ENCODE measurements around the gene COMMD4. TPM values are rescaled to one million over a fixed set of nuclear protein-coding genes. Genes with fewer than 3 reads are reported as not detected.

COMMD4 gene
- total and polyA plus RNA-seq, 2 of the 8 experiments (the other 6 are each of a cell fraction or from before 2014, with no cell fraction given): 131 to 236 TPM

GRCh38 chr15:75321711-75322110 lies 14.2 kb upstream of the COMMD4 start:
- H2BK120ac ChIP-seq (replicated peaks; ENCODE audit: low read depth, low read length): no peak overlapping the region
- no peak overlapping the region for H4K5ac ChIP-seq (ENCODE audit: insufficient read length, low read depth, low read length)
- FAIRE-seq (no peak), DNase-seq (ENCODE audit: low read depth in 1 of 2, low spot score in 2 of 2) (no peak)
- H3K23me2 ChIP-seq (ENCODE audit: low read depth, low read length): no peaks in the 10 kb centered on the region
- no peak overlapping the region for H3K4me2 ChIP-seq (ENCODE audit: insufficient read depth in 1 of 2, low read depth in 2 of 2, low read length in 2 of 2)
- CTCF ChIA-PET (ENCODE audit: partially characterized antibody): interaction anchor here (0.9 to 1.1 kb wide), 3 partner anchors 13 to 263 kb away, joined by 3 to 6 read pairs (median 3); no protein-coding TSS in a partner anchor
- no peak overlapping the region for H4K91ac ChIP-seq (replicated peaks; ENCODE audit: insufficient read length, low read length)
- H4K8ac ChIP-seq (ENCODE audit: extremely low read depth, insufficient read depth, low read length): no peak overlapping the region
- H3K23ac ChIP-seq (ENCODE audit: insufficient read length): no peak overlapping the region
- no peaks in the 10 kb centered on the region for H3K27me3 ChIP-seq (replicated peaks in 1 of 4; ENCODE audit: control insufficient read depth in 3 of 4, extremely low read depth in 1 of 4, insufficient read depth in 3 of 4, low read length in 3 of 4)
- H3K4me1 ChIP-seq (replicated peaks in 1 of 4; ENCODE audit: control insufficient read depth in 3 of 4, insufficient read depth in 4 of 4, low read length in 3 of 4): no peaks in the 10 kb centered on the region
- H3K79me2 ChIP-seq (ENCODE audit: control insufficient read depth in 1 of 2, insufficient read depth in 2 of 2, low read length in 2 of 2): no peaks in the 10 kb centered on the region
- H2BK20ac ChIP-seq (ENCODE audit: low read length): no peak overlapping the region
- no peak overlapping the region for H3K18ac ChIP-seq (ENCODE audit: extremely low read depth, low read length)
- peaks cover 0 to 2% of the 10 kb centered on the region in 2 experiments; a peak in 1 of 4 replicates for H3K9me3 ChIP-seq (ENCODE audit: insufficient read depth in 2 of 2, low read depth in 1 of 2, low read length in 1 of 2)
- POLR2A ChIA-PET (ENCODE audit: partially characterized antibody): no interaction called here
- H2BK12ac ChIP-seq (ENCODE audit: low read depth, low read length): no peak overlapping the region
- H2AFZ ChIP-seq (ENCODE audit: low read length): no peak overlapping the region
- no peak overlapping the region for H2BK5ac ChIP-seq (ENCODE audit: low read depth, low read length)
- no peak overlapping the region for H3K14ac ChIP-seq (ENCODE audit: insufficient read length)
- no peaks in the 10 kb centered on the region for H4K20me1 ChIP-seq (replicated peaks in 1 of 2; ENCODE audit: control insufficient read depth in 1 of 2, insufficient read depth in 2 of 2, low read length in 2 of 2)
- no peak overlapping the region for H3K4ac ChIP-seq (replicated peaks; ENCODE audit: insufficient read length, low read depth, low read length)
- no peak overlapping the region for H3K4me3 ChIP-seq (ENCODE audit: extremely low read depth in 1 of 4, insufficient read depth in 2 of 4, low read depth in 3 of 4, low read length in 4 of 4)
- no peaks in the 10 kb centered on the region for H3K36me3 ChIP-seq (ENCODE audit: control insufficient read depth in 2 of 4, insufficient read depth in 4 of 4, low read length in 3 of 4)
- H3K56ac ChIP-seq (replicated peaks; ENCODE audit: insufficient read length, low read depth, low read length): no peak overlapping the region
- no peak overlapping the region for H3K9ac ChIP-seq (replicated peaks in 1 of 4; ENCODE audit: extremely low read depth in 1 of 4, low read depth in 3 of 4, low read length in 3 of 4)
- H2AK5ac ChIP-seq (ENCODE audit: low read depth, low read length): no peak overlapping the region
- 85 to 100% methylated on average over 4 to 6 of the region's 6 CpGs for WGBS, 2 experiments (ENCODE audit: extremely low coverage in 1 of 2, insufficient coverage in 1 of 2, insufficient read length in 1 of 2, insufficient replicate concordance in 2 of 2, low coverage in 1 of 2, low lambda C conversion rate in 2 of 2, missing lambda C conversion rate in 1 of 2)
- H2BK15ac ChIP-seq (ENCODE audit: low read length): no peak overlapping the region
- no peak overlapping the region for H3K27ac ChIP-seq (ENCODE audit: low read depth, low read length)
- H3K79me1 ChIP-seq (ENCODE audit: low read depth, low read length): no peaks in the 10 kb centered on the region
